ENCODE measurements around the gene RALGAPA1.

GRCh38 chr14:35696575-35696974 lies 112.5 kb downstream of the RALGAPA1 start:
- TF ChIP-seq CTCF (IDR thresholded peaks at IDR 0.05), result no peak
- TF ChIP-seq POLR2A (IDR thresholded peaks at IDR 0.05), result no peak
